Measurements from ENCODE around the gene USPL1.

DNA sequence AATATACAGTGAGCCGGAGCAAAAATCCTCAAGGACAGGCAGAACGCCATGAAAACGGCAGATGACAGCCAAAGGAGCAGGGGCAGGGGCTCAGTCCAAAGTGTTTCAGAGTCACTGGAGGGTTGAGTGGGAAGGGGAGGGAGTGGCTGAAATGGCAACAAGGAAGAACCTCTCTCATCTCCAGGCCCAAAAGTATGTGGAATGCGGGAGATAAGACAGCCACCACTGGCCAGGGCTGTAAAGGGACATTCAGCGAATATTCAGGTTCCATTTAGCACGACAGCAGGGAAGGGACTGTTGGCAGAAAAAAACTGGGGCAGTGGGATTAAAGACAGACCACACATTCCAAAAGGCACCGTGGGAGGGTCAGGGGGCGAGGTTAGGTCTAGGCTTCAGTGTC lies 48.4 kb downstream of the USPL1 start:
- TF ChIP-seq, protein P1, sequence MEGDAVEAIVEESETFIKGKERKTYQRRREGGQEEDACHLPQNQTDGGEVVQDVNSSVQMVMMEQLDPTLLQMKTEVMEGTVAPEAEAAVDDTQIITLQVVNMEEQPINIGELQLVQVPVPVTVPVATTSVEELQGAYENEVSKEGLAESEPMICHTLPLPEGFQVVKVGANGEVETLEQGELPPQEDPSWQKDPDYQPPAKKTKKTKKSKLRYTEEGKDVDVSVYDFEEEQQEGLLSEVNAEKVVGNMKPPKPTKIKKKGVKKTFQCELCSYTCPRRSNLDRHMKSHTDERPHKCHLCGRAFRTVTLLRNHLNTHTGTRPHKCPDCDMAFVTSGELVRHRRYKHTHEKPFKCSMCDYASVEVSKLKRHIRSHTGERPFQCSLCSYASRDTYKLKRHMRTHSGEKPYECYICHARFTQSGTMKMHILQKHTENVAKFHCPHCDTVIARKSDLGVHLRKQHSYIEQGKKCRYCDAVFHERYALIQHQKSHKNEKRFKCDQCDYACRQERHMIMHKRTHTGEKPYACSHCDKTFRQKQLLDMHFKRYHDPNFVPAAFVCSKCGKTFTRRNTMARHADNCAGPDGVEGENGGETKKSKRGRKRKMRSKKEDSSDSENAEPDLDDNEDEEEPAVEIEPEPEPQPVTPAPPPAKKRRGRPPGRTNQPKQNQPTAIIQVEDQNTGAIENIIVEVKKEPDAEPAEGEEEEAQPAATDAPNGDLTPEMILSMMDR (IDR thresholded peaks at IDR 0.05; ENCODE audit: poor library complexity): no peak
- no peak for TF ChIP-seq EZH2phosphoT487 (IDR thresholded peaks at IDR 0.05; ENCODE audit: low read depth, severe bottlenecking, unreplicated experiment)
- TF ChIP-seq EZH2 (IDR thresholded peaks at IDR 0.05; ENCODE audit: borderline replicate concordance): no peak
